DMS79 treated with DMSO at 0.1 percent for 48 hours (cell line): ENCODE results near the gene PTPRF.

Experiments used
- DNase-seq: peaks from one replicate; lab custom pipeline; 2025; lab: John Stamatoyannopoulos, UW

Gene PTPRF

DNA sequence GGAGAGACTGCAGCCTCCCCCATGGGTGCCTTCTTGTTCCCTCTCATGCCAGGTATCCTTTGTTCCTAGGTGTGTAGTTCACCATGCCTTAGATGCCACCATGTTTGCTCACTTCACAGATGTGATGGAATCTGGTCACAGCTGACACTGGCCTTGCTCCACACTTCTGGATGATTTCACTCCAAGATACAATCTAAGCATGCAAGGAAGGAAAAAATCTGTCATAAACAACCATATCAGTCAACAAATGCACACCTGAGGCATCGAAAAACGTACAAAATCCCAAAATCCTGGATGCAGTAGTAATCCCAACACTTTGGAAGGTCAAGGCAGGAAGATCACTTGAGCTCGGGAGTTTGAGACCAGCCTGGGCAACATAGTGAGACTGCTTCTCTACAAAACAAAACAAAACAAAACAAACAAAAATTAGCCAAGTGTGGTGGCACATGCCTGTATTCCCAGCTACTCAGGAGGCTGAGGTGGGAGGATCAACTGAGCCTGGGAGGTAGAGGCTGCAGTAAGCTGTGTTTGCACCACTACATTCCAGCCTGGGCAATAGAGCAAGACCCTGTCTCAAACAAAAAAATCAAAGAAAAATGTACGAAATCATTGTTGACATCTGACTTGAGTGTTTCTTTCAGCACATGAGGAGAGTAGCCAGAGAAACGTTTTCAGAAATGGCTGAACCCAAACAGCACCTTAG is 17.1 kb upstream of the PTPRF start:
- no peak for DNase-seq

- DNase-seq, result no peak
These were observed 11.6 kb upstream of the PTPRF start for GRCh38 chr1:43518935-43519686.

- DNase-seq, result no peak
These were observed 10.4 kb upstream of the PTPRF start for GRCh38 chr1:43520100-43520778.

- DNase-seq, result no peak
These were observed 9.6 kb upstream of the PTPRF start for GRCh38 chr1:43521078-43521477.

GRCh38 chr1:43521756-43522155 is 8.9 kb upstream of the PTPRF start:
- DNase-seq, result no peak

DNA sequence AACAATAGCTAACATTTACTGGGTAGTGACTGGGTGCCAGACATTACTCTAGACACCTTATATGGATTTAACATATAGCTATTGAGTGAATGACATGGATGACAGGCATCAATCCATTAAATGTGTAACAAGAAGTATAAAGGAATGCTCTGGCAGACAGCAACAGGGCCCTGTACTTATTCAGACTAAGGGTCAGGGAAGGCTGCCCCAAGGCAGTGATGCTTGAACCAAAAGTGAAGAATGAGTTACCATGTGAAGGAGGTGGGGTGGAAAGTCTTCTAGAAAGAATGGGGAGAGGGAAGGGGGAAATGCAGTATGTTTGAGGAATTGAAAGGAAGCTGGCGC is 8.3 kb upstream of the PTPRF start:
- no peak for DNase-seq

GRCh38 chr1:43522776-43523480 is 7.8 kb upstream of the PTPRF start:
- DNase-seq, result no peak

GRCh38 chr1:43524804-43525203 is 5.9 kb upstream of the PTPRF start:
- DNase-seq, result peak; percentile 22

DNA sequence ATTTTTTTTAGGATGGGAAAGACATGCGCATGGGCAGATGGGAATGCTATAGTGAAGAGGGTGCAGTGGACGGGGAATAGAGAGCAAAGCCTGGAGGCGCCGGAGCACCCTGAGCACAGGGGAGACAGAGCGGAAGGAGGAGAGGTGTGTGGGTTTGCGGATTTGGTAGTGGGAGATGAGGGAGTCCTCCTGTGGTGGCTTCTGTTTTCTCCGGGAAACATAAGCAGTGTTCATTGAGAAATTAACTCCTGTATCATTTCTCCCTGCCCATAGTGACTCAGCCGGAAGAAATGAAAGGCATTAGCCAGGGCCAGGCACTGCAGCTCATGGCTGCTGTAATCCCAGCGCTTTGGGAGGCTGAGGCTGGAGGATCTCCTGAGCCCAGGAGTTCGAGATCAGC is 4.7 kb upstream of the PTPRF start:
- DNase-seq, result no peak

- DNase-seq, result no peak
These were observed 3.4 kb upstream of the PTPRF start for GRCh38 chr1:43527111-43527878.

- peak; percentile 85 for DNase-seq
These were observed 1.4 kb upstream of the PTPRF start for GRCh38 chr1:43529206-43529731.

- peak; percentile 16 for DNase-seq
These were observed 623 bp downstream of the PTPRF start for GRCh38 chr1:43531107-43531905.

DNA sequence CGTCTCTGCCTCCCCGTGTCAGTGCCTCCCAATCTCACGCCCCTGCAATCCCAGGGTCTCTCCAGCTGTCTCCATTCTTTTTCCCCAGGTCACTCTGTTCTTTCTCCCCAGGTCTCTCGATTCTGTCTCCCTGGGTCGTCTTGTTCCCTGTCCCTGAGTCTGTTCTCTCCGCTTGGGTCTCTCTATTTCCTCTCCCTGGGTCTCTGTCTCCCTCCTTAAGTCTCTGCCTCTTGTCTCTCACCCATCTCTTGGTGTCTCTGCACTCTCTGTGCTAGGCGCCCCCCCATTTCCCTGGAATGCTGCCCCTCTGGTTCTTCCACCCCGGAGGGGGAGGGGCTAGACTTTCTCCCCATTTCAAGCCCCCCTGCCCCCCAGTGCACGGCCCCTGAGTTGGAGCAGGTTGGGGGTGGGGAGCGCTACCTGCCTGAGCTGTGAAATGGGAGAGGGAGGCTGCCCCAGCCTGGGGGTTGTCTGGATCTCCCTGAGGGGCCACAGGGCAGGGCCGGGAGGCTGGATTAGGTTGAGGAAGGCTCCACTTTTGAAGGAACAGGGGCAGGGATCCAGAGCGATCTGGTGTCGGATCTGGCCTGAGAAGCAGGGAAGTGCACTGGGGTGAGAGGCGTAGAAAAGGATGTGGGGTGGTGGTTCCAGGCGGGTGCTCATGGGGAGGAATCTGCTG is 1.4 kb downstream of the PTPRF start:
- DNase-seq, result no peak

DNA sequence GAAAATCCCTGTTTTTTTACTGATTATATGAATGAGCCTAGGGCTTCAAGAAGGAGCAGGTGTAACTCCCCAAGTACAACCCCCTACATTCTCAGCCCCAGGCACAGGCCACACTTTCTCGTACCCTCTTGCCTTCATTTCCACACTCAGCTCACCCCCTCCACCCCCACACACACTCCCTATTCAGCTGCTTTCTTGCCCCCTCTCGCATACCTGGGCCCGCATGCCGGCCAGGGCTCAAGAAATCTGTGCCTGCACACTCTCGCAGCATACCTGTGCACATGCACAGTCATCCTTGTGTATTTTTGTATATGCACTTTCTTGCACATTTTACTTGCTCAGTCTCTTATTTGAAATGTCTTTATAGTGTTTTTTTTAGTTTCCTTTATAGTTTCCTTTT is 2.0 kb downstream of the PTPRF start:
- no peak for DNase-seq

DNA sequence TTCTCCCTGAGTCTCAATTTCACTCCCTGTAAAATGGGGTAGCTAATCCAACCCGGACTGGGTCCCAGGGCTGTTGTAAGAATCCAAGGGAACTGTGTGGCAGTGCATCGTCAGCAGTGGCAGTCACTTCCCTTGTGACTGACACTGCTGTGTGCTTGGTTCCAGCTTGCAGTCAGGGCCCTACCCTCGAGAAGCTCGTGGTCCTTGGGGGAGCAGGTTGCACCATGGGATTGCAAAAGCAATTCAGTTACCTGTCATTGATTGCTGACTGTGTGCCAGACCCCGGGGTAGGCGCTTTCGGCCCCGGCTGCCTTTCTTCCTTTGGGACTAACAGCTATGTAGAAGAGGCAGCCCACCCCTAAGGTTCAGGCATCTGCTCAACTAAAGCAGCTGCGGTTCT is 2.9 kb downstream of the PTPRF start:
- no peak for DNase-seq

- no peak for DNase-seq
These were observed 3.6 kb downstream of the PTPRF start for GRCh38 chr1:43534256-43534655.

- DNase-seq, result no peak
These were observed 5.6 kb downstream of the PTPRF start for GRCh38 chr1:43536196-43536863.

DNA sequence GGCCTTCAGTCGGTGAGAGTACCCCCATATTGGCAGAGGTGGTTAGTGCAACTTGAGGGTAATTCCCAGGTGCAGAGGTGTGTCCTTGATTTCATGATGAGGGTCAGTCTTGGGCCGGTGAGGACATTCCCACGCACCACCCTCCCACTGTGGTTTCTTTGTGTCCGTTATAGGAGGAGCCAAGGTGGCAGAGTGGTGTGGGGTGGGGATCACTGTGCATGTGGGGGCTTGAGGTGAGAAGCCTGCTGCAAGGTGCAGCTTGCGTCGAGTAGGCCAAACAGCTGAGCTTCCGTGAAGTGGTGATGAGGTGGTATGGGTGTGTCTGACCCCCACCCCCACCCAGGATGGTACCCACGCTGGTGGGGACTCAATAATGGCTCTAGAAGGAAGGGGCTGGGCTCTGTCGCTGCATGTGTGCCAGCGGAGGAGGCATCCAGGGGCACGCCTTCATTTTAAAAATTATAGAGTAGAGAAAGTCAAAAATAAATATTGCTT is 6.2 kb downstream of the PTPRF start:
- DNase-seq, result no peak

DNA sequence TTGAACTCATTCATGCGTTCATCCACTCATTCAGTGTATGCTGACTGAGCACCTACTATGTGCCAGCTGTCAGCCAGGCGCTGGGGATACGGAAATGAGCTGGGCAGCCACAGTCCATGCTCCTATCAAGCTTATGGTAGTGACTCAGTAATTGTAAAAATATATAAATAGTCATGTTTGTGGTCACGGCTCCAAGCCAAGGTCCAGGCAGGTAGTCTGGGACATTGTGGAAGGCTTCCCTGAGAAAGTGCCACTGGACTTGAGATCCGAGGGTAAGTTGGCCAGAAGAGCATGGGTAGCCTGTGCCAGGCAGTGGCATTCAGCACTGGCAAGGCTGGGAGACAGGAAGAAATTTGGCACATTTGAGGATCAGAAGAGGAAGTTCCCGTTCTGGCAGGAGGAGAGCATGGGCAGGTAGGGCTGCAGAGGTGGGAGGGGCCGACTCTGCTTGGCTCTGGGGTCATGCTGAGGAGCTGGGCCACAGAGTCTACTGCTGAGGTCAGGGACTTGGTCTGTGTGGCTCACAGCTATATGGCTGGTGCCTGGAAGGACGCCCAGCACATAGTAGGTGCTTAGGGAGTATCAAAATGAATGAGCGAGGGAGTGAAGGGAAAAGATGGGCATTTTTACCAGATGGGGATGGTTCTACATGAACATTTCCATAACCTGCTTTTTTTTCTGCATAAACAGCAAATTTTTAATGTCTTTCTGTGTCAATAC is 6.9 kb downstream of the PTPRF start:
- DNase-seq, result no peak
